NCI-H2196 treated with DMSO at 0.1 percent for 48 hours (cell line): ENCODE data around the gene RNPEPL1.
"Not testable (repeated sequence)": the region's sequence is repeated elsewhere in the genome, so short reads cannot be mapped to it uniquely, and the experiment has no call there.

ENCODE experiments used
- DNase-seq: peaks from one replicate; lab custom pipeline; 2025; ENCODE audit not compliant: unreplicated experiment; lab: John Stamatoyannopoulos, UW

Gene RNPEPL1

GRCh38 chr2:240538031-240538780 is 30.1 kb upstream of the RNPEPL1 start:
- no peak for DNase-seq

- DNase-seq: not testable (repeated sequence)
These were observed 29.2 kb upstream of the RNPEPL1 start for GRCh38 chr2:240539101-240539500.

- DNase-seq: no peak
These were observed 28.4 kb upstream of the RNPEPL1 start for GRCh38 chr2:240539906-240540305.

GRCh38 chr2:240551288-240551687 is 17.0 kb upstream of the RNPEPL1 start:
- no peak for DNase-seq

DNA sequence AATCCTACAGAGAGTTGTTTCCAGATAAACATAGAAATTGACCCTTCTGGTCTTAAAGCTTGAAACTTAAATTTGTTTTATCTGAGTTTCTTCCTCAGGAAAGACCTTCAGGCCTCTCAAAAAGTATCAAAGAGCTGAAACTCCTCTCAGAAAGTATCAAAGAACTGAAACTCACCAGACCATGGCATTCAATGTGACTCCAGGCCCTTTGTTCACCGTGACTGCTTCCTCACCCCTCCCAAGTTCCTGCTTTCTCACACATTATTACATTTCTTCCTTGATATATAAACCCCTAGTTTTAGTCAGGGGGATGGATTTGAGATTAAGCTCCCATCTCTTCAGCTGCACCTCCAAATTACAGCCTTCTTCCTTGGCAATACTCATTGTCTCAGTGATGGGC is 16.5 kb upstream of the RNPEPL1 start:
- DNase-seq: no peak

- DNase-seq: no peak
These were observed 14.3 kb upstream of the RNPEPL1 start for GRCh38 chr2:240553956-240554480.

DNA sequence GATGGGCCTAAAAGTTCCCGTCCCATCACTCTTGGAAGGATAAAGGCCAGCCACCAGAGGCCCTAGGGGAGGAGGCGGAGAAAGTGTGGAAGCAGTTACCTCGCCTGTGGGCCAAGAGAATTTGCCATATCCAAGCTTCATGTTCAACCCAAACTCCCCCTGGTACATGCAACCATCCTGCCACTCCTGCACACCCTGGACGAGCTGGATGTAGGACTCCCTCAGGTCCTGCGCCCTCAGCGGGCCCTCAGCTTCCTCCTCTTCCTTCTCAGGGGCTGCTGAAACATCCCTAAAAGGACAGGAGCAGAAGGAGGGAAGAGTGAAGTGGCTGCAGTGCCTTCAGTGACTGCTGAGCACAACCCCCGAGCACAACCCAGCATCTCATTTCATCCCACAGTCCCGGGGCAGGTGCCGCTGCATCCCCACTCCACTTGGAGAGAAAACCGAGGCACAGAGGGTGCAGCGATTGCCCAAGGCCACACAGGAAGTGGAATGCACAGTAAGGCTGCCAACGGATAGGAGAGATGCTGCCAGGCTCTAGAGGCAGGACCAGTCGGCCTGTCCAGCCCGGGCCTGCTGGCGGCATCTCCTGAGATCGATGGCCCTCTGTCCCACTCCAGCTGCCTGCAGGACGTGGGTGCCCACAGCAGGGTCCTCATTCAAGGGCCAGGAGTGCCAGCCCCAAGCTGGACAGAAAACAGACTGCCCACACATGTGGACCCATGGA is 13.4 kb upstream of the RNPEPL1 start:
- no peak for DNase-seq

GRCh38 chr2:240555541-240556250 is 12.6 kb upstream of the RNPEPL1 start:
- DNase-seq: no peak

DNA sequence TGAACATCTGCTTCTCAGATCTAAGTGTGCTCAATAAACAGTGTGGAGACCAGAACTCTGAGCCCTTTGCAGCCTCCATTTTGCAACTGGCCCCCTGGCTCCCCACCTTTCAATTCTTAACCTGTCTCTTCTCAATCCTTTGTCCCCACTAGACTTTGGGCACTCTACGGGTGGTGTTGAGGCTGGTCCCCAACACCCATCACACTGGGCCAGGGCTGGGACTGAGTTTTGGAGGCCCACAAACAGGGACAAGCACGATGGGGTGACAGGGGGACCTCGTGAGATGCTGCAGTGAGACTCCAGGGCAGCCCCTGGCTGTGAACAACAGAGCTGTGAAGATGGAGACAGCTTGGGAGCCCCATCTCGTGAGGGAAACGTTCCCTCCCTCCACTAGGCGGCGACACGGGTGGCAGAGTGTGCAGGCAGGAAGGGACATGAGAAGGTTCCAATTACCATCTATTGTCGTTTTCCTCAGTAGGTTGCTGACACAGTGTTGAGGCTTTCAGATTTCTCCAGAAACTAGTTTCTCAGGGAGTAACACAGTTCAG is 11.7 kb upstream of the RNPEPL1 start:
- no peak for DNase-seq

DNA sequence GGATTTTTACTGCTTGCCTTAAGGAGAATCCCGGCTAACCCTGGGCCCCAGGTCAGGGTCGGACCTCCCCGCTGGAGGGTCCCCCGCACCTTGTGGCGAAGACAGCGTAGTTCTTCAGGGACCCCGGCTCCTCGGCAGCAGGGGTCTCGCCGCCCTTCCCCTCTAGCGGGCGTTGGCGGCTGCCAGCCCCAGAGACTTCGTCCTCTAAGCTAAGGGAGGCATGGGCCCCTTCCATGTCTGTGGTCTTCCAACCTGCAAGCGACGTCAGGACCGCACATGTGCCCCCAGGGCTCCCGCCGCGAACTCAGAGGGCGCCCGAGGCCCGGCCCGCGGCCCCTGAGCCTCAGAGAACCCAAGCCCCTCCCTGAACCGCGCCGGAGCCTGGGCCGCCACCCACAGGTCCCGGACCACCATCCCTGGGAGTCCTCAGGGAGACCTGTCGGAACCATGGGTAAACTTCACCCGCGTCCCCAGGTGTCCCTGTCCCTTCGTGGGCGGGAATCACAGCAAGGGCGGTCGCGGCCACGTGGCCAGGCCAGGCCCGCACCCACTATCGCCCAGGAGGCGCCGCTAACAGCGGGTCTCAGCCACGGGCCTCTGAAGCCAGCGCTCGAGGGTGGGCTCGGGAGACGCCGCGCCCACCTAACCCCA is 11.1 kb upstream of the RNPEPL1 start:
- no peak for DNase-seq

DNA sequence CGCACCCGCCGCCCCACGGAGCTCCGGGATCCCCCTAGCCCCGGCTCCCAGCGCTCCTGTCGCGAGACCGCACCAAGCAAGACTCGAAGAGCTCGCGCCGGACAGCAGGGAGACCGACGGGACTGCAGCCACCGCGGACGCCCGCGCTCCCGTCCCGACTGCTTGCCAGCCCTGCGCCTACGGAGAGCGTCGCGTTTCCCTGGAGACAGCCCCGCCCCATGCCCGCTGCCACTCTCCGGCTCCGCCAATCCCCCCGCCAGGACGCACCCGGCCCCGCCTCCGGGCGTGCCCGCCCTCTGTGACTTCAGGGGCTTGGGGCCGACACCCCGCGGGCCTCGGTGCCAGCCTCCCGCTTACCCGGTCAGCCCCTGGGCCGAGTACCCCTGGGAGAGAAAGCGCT is 10.5 kb upstream of the RNPEPL1 start, which contains the start of gene ANKMY1:
TSS of gene ANKMY1 (minus strand) at position 181 of the 400 bp plus-strand sequence. CDS start 653 bp downstream, outside the sequence.
- DNase-seq: no peak

GRCh38 chr2:240558236-240558761 is 10.0 kb upstream of the RNPEPL1 start:
- no peak for DNase-seq

- DNase-seq: no peak
These were observed 9.0 kb upstream of the RNPEPL1 start for GRCh38 chr2:240559286-240559685.

DNA sequence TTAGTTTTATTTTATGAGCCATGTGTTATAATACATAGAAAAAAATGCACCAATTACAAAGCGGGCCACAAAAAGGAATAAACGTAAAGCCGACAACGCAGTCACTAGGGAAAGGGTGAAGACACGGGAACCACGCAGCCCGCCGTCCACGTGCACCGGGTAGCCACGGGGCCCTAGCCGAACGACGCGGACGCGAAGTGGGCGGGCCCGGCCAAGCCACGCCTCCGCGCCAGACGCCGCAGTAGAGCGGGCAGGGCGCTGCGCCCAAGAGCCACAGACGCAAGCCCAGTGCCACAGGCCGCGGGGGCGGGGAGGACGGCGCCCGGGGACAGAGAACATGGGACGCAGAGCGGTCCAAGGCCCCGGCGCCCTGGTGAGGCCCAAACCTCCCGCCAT is 8.2 kb upstream of the RNPEPL1 start, which contains the start of gene DUSP28:
TSS of gene DUSP28 (plus strand) at position 274 of the 396 bp plus-strand sequence. CDS start 328 bp downstream, outside the sequence.
- DNase-seq: peak; percentile 74

GRCh38 chr2:240560480-240561324 is 7.6 kb upstream of the RNPEPL1 start:
- peak; percentile 97 for DNase-seq

- no peak for DNase-seq
These were observed 6.8 kb upstream of the RNPEPL1 start for GRCh38 chr2:240561325-240561971.

DNA sequence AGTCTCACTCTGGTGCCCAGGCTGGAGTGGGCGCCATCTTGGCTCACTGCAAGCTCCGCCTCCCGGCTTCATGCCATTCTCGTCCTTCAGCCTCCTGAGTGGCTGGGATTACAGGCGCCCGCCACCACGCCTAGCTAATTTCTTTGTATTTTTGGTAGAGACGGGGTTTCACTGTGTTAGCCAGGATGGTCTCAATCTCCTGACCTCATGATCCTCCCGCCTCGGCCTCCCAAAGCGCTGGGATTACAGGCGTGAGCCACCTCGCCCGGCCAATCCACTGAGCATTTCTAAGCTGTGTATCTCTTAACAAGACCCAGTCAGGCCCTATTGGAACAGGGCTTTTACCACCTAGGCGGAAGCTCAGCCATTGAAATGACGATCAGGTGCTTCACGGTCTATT is 5.1 kb upstream of the RNPEPL1 start:
- not testable (repeated sequence) for DNase-seq

GRCh38 chr2:240563951-240564560 is 4.2 kb upstream of the RNPEPL1 start:
- no peak for DNase-seq
